ENCODE results near the gene BCLAF3.

The BCLAF3 gene

GRCh38 chrX:19964017-19964710, 26.7 kb downstream of the BCLAF3 start:
- Histone ChIP-seq H3K79me1 (ENCODE audit: low read depth, low read length) (no peaks in the 10 kb centered on the region), H3K18ac (ENCODE audit: low read length) (no peak overlapping the region), H2AK5ac (ENCODE audit: low read depth, low read length) (no peak overlapping the region), H3K4ac (ENCODE audit: low read length) (no peak overlapping the region), H3K9me3 (replicated peaks in 1 of 2; ENCODE audit: control insufficient read depth in 2 of 2, insufficient read depth in 1 of 2, low read depth in 1 of 2, low read length in 2 of 2) (no peaks in the 10 kb centered on the region), H3K23ac (ENCODE audit: low read depth, low read length, poor library complexity) (no peak overlapping the region), H4K91ac (ENCODE audit: low read depth, low read length, poor library complexity) (no peak overlapping the region), H4K8ac (ENCODE audit: low read depth, low read length) (no peak overlapping the region), H3K14ac (ENCODE audit: low read length) (no peak overlapping the region), H2BK12ac (ENCODE audit: low read length) (no peak overlapping the region), H2BK5ac (ENCODE audit: low read length) (no peak overlapping the region), H2BK15ac (ENCODE audit: low read length) (no peak overlapping the region), H2AFZ (ENCODE audit: low read length) (no peak overlapping the region), H3K27me3 (ENCODE audit: control insufficient read depth in 3 of 3, insufficient read depth in 3 of 3, low read depth in 1 of 3, low read length in 3 of 3) (no peaks in the 10 kb centered on the region), H2BK120ac (ENCODE audit: low read depth, low read length) (no peak overlapping the region), H3K9ac (ENCODE audit: low read depth, low read length, poor library complexity) (no peak overlapping the region), H3K4me2 (ENCODE audit: insufficient read depth, low read length, poor library complexity, severe bottlenecking) (no peak overlapping the region), H3K27ac (replicated peaks; ENCODE audit: low read length) (no peak overlapping the region), H3K4me3 (ENCODE audit: low read length in 2 of 2) (no peak overlapping the region), H3K36me3 (replicated peaks in 1 of 2; ENCODE audit: control insufficient read depth in 2 of 2, insufficient read depth in 2 of 2, low read length in 2 of 2) (peaks cover 4 to 33% of the 10 kb centered on the region in 2 donors), H3K4me1 (ENCODE audit: control insufficient read depth in 2 of 2, insufficient read depth in 1 of 2, low read depth in 1 of 2, low read length in 2 of 2) (peaks cover 0 to 3% of the 10 kb centered on the region in 2 donors)
- no CpG with 5 or more reads among the region's 9 CpGs for WGBS, 2 donors (ENCODE audit: extremely low coverage in 2 of 2, insufficient read length in 2 of 2, insufficient replicate concordance in 1 of 2)
- no peak for DNase-seq (ENCODE audit: low spot score)

- H3K27ac ChIP-seq (replicated peaks; ENCODE audit: low read length) = no peak overlapping the region
- no peaks in the 10 kb centered on the region for H3K9me3 ChIP-seq (replicated peaks in 1 of 2; ENCODE audit: control insufficient read depth in 2 of 2, insufficient read depth in 1 of 2, low read depth in 1 of 2, low read length in 2 of 2)
- no peak overlapping the region for H3K14ac ChIP-seq (ENCODE audit: low read length)
- H3K4me1 ChIP-seq (ENCODE audit: control insufficient read depth in 2 of 2, insufficient read depth in 1 of 2, low read depth in 1 of 2, low read length in 2 of 2) = no peaks in the 10 kb centered on the region
- H3K4me3 ChIP-seq (ENCODE audit: low read length in 2 of 2) = no peak overlapping the region
- no peak overlapping the region for H2BK15ac ChIP-seq (ENCODE audit: low read length)
- H2BK12ac ChIP-seq (ENCODE audit: low read length) = no peak overlapping the region
- H3K18ac ChIP-seq (ENCODE audit: low read length) = no peak overlapping the region
- H2AFZ ChIP-seq (ENCODE audit: low read length) = no peak overlapping the region
- DNase-seq (ENCODE audit: low spot score) = no peak
- H2AK5ac ChIP-seq (ENCODE audit: low read depth, low read length) = no peak overlapping the region
- H2BK120ac ChIP-seq (ENCODE audit: low read depth, low read length) = no peak overlapping the region
- H3K27me3 ChIP-seq (ENCODE audit: control insufficient read depth in 3 of 3, insufficient read depth in 3 of 3, low read depth in 1 of 3, low read length in 3 of 3) = no peaks in the 10 kb centered on the region
- H3K23ac ChIP-seq (ENCODE audit: low read depth, low read length, poor library complexity) = no peak overlapping the region
- H4K8ac ChIP-seq (ENCODE audit: low read depth, low read length) = no peak overlapping the region
- H3K9ac ChIP-seq (ENCODE audit: low read depth, low read length, poor library complexity) = no peak overlapping the region
- no peak overlapping the region for H2BK5ac ChIP-seq (ENCODE audit: low read length)
- no peak overlapping the region for H3K4me2 ChIP-seq (ENCODE audit: insufficient read depth, low read length, poor library complexity, severe bottlenecking)
- H4K91ac ChIP-seq (ENCODE audit: low read depth, low read length, poor library complexity) = no peak overlapping the region
- no peak overlapping the region for H3K4ac ChIP-seq (ENCODE audit: low read length)
- H3K36me3 ChIP-seq (replicated peaks in 1 of 2; ENCODE audit: control insufficient read depth in 2 of 2, insufficient read depth in 2 of 2, low read length in 2 of 2) = peaks cover 4 to 25% of the 10 kb centered on the region in 2 donors
- no CpG with 5 or more reads among the region's 1 CpG for WGBS, 2 donors (ENCODE audit: extremely low coverage in 2 of 2, insufficient read length in 2 of 2, insufficient replicate concordance in 1 of 2)
- no peaks in the 10 kb centered on the region for H3K79me1 ChIP-seq (ENCODE audit: low read depth, low read length)
Observed at GRCh38 chrX:19960913-19961312, 29.9 kb downstream of the BCLAF3 start.

- Histone ChIP-seq H2BK5ac (ENCODE audit: low read length) (no peak overlapping the region), H3K4me3 (ENCODE audit: low read length in 2 of 2) (no peak overlapping the region), H3K4me1 (ENCODE audit: control insufficient read depth in 2 of 2, insufficient read depth in 1 of 2, low read depth in 1 of 2, low read length in 2 of 2) (no peaks in the 10 kb centered on the region), H3K23ac (ENCODE audit: low read depth, low read length, poor library complexity) (no peak overlapping the region), H3K27me3 (ENCODE audit: control insufficient read depth in 3 of 3, insufficient read depth in 3 of 3, low read depth in 1 of 3, low read length in 3 of 3) (no peaks in the 10 kb centered on the region), H3K4me2 (ENCODE audit: insufficient read depth, low read length, poor library complexity, severe bottlenecking) (no peak overlapping the region), H3K18ac (ENCODE audit: low read length) (no peak overlapping the region), H2BK12ac (ENCODE audit: low read length) (no peak overlapping the region), H3K9ac (ENCODE audit: low read depth, low read length, poor library complexity) (no peak overlapping the region), H4K8ac (ENCODE audit: low read depth, low read length) (no peak overlapping the region), H3K14ac (ENCODE audit: low read length) (no peak overlapping the region), H3K4ac (ENCODE audit: low read length) (no peak overlapping the region), H3K9me3 (replicated peaks in 1 of 2; ENCODE audit: control insufficient read depth in 2 of 2, insufficient read depth in 1 of 2, low read depth in 1 of 2, low read length in 2 of 2) (no peaks in the 10 kb centered on the region), H2AK5ac (ENCODE audit: low read depth, low read length) (no peak overlapping the region), H3K27ac (replicated peaks; ENCODE audit: low read length) (no peak overlapping the region), H2AFZ (ENCODE audit: low read length) (no peak overlapping the region), H2BK15ac (ENCODE audit: low read length) (no peak overlapping the region), H3K79me1 (ENCODE audit: low read depth, low read length) (no peaks in the 10 kb centered on the region), H4K91ac (ENCODE audit: low read depth, low read length, poor library complexity) (no peak overlapping the region), H2BK120ac (ENCODE audit: low read depth, low read length) (no peak overlapping the region), H3K36me3 (replicated peaks in 1 of 2; ENCODE audit: control insufficient read depth in 2 of 2, insufficient read depth in 2 of 2, low read length in 2 of 2) (peaks cover 0 to 9% of the 10 kb centered on the region in 2 donors)
- no peak for DNase-seq (ENCODE audit: low spot score)
- no CpG with 5 or more reads among the region's 6 CpGs for whole genome bisulfite sequencing, 2 donors (ENCODE audit: extremely low coverage in 2 of 2, insufficient read length in 2 of 2, insufficient replicate concordance in 1 of 2)
Observed at GRCh38 chrX:19958552-19959486, 32.0 kb downstream of the BCLAF3 start.

- Histone ChIP-seq H2BK120ac (ENCODE audit: low read depth, low read length) (no peak overlapping the region), H3K27me3 (ENCODE audit: control insufficient read depth in 3 of 3, insufficient read depth in 3 of 3, low read depth in 1 of 3, low read length in 3 of 3) (no peaks in the 10 kb centered on the region), H3K79me1 (ENCODE audit: low read depth, low read length) (no peaks in the 10 kb centered on the region), H2BK15ac (ENCODE audit: low read length) (no peak overlapping the region), H3K9ac (ENCODE audit: low read depth, low read length, poor library complexity) (no peak overlapping the region), H3K9me3 (replicated peaks in 1 of 2; ENCODE audit: control insufficient read depth in 2 of 2, insufficient read depth in 1 of 2, low read depth in 1 of 2, low read length in 2 of 2) (no peaks in the 10 kb centered on the region), H3K36me3 (replicated peaks in 1 of 2; ENCODE audit: control insufficient read depth in 2 of 2, insufficient read depth in 2 of 2, low read length in 2 of 2) (peaks cover 0 to 18% of the 10 kb centered on the region in 2 donors), H3K4me2 (ENCODE audit: insufficient read depth, low read length, poor library complexity, severe bottlenecking) (no peak overlapping the region), H3K23ac (ENCODE audit: low read depth, low read length, poor library complexity) (no peak overlapping the region), H4K91ac (ENCODE audit: low read depth, low read length, poor library complexity) (no peak overlapping the region), H3K4me1 (ENCODE audit: control insufficient read depth in 2 of 2, insufficient read depth in 1 of 2, low read depth in 1 of 2, low read length in 2 of 2) (no peaks in the 10 kb centered on the region), H4K8ac (ENCODE audit: low read depth, low read length) (no peak overlapping the region), H3K27ac (replicated peaks; ENCODE audit: low read length) (no peak overlapping the region), H3K14ac (ENCODE audit: low read length) (no peak overlapping the region), H3K4me3 (ENCODE audit: low read length in 2 of 2) (no peak overlapping the region), H2AFZ (ENCODE audit: low read length) (no peak overlapping the region), H2AK5ac (ENCODE audit: low read depth, low read length) (no peak overlapping the region), H3K18ac (ENCODE audit: low read length) (no peak overlapping the region), H3K4ac (ENCODE audit: low read length) (no peak overlapping the region), H2BK5ac (ENCODE audit: low read length) (no peak overlapping the region), H2BK12ac (ENCODE audit: low read length) (no peak overlapping the region)
- no peak for DNase-seq (ENCODE audit: low spot score)
- no CpG with 5 or more reads among the region's 6 CpGs for WGBS, 2 donors (ENCODE audit: extremely low coverage in 2 of 2, insufficient read length in 2 of 2, insufficient replicate concordance in 1 of 2)
Observed at GRCh38 chrX:19956923-19957322, 33.9 kb downstream of the BCLAF3 start.

Data from neuronal stem cell (in vitro differentiated cells).